Parathyroid adenoma (tissue), 2 donors: Measurements from ENCODE around the gene SMC5.

Experiments used
- H2AFZ ChIP-seq: fragments of 300-600 bp; sonication (generic); one replicate; pipeline ENCODE4 v1.7.0; 2017; ENCODE audit warnings: antibody characterized with exemption, mild to moderate bottlenecking
- H3K27ac ChIP-seq: fragments of 300-600 bp; sonication (generic); one replicate; pipeline ENCODE4 v1.7.0; 2017
- H3K27me3 ChIP-seq: fragments of 300-600 bp; sonication (generic); one replicate; pipeline ENCODE4 v1.7.0; 2017; ENCODE audit warnings: low read length; ENCODE audit not compliant: control insufficient read depth, insufficient read depth
- H3K36me3 ChIP-seq: fragments of 300-600 bp; sonication (generic); one replicate; pipeline ENCODE4 v1.7.0; 2017; ENCODE audit warnings: low read length; ENCODE audit not compliant: control insufficient read depth, insufficient read depth
- H3K4me1 ChIP-seq: fragments of 300-600 bp; sonication (generic); one replicate; pipeline ENCODE4 v1.7.0; 2017; ENCODE audit warnings: control low read depth
- H3K4me2 ChIP-seq: fragments of 300-600 bp; sonication (generic); one replicate; pipeline ENCODE4 v1.7.0; 2017; ENCODE audit warnings: low read length
- H3K4me3 ChIP-seq: fragments of 300-600 bp; sonication (generic); one replicate; pipeline ENCODE4 v1.7.0; 2017; ENCODE audit warnings: low read depth, low read length
- H3K79me2 ChIP-seq: fragments of 300-600 bp; sonication (generic); one replicate; pipeline ENCODE4 v1.7.0; 2017; ENCODE audit warnings: control low read depth
- H3K9ac ChIP-seq: fragments of 300-600 bp; sonication (generic); one replicate; pipeline ENCODE4 v1.7.0; 2017; ENCODE audit warnings: mild to moderate bottlenecking
- H3K9me3 ChIP-seq: fragments of 300-600 bp; sonication (generic); one replicate; pipeline ENCODE4 v1.7.0; 2017; ENCODE audit warnings: low read length; ENCODE audit not compliant: control insufficient read depth
- TF ChIP-seq, protein P1 (sequence below): fragments of 300-600 bp; sonication (generic); IDR thresholded peaks from one replicate; pipeline ENCODE4 v1.7.0; 2017; ENCODE audit warnings: antibody characterized with exemption, mild to moderate bottlenecking
- donor health status: primary hyperparathyroidism.

The SMC5 gene

DNA sequence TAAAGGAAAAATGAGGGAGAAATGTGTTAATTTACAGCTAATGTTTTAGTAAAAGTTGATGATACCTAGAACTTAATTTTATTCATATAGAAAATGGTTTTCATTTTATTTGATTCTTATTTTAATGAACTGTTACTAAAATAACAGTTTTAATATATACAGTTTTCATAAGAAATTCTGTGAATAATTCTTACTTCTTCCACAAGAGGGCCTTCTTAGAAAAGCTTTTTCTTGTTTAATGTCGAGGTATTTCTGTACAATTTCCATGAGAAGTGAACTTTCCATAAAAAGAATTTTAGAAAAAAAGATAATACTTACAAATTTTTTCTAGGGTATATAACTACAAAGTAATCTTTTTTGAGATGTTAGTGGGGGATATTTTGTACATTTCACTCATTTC is 81.8 kb downstream of the SMC5 start:
- Histone ChIP-seq H3K27ac (no peak overlapping the region), H3K27me3 (no peaks in the 10 kb centered on the region), H3K4me2 (no peak overlapping the region), H3K9ac (no peak overlapping the region), H3K9me3 (no peaks in the 10 kb centered on the region), H2AFZ (no peak overlapping the region), H3K79me2 (no peaks in the 10 kb centered on the region), H3K4me3 (no peak overlapping the region), H3K4me1 (peaks cover 4% of the 10 kb centered on the region), H3K36me3 (no peaks in the 10 kb centered on the region)
- TF ChIP-seq, protein P1, sequence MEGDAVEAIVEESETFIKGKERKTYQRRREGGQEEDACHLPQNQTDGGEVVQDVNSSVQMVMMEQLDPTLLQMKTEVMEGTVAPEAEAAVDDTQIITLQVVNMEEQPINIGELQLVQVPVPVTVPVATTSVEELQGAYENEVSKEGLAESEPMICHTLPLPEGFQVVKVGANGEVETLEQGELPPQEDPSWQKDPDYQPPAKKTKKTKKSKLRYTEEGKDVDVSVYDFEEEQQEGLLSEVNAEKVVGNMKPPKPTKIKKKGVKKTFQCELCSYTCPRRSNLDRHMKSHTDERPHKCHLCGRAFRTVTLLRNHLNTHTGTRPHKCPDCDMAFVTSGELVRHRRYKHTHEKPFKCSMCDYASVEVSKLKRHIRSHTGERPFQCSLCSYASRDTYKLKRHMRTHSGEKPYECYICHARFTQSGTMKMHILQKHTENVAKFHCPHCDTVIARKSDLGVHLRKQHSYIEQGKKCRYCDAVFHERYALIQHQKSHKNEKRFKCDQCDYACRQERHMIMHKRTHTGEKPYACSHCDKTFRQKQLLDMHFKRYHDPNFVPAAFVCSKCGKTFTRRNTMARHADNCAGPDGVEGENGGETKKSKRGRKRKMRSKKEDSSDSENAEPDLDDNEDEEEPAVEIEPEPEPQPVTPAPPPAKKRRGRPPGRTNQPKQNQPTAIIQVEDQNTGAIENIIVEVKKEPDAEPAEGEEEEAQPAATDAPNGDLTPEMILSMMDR = peak; percentile 37

DNA sequence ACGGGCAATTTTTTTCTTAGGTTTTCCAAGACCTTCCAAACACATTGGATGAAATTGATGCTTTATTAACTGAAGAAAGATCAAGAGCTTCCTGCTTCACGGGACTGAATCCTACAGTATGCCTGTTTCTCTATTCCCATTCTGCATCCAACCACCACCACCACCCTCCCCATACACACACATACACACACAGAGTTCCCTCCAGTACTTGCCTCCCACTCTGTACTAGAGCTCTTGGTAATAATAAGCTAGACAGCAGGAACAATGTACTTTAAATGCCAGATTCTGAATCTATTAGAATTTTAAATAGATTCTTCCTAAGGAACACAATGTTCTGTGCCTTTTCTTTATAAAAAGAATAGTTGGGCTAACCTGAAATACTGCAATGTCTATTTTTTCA is 88.3 kb downstream of the SMC5 start:
- H3K27ac ChIP-seq = no peak overlapping the region
- TF ChIP-seq, protein P1 = no peak
- no peaks in the 10 kb centered on the region for H3K27me3 ChIP-seq
- no peak overlapping the region for H2AFZ ChIP-seq
- no peaks in the 10 kb centered on the region for H3K36me3 ChIP-seq
- H3K9me3 ChIP-seq = no peaks in the 10 kb centered on the region
- no peak overlapping the region for H3K4me2 ChIP-seq
- no peaks in the 10 kb centered on the region for H3K4me1 ChIP-seq
- no peaks in the 10 kb centered on the region for H3K79me2 ChIP-seq
- H3K4me3 ChIP-seq = no peak overlapping the region
- no peak overlapping the region for H3K9ac ChIP-seq

DNA sequence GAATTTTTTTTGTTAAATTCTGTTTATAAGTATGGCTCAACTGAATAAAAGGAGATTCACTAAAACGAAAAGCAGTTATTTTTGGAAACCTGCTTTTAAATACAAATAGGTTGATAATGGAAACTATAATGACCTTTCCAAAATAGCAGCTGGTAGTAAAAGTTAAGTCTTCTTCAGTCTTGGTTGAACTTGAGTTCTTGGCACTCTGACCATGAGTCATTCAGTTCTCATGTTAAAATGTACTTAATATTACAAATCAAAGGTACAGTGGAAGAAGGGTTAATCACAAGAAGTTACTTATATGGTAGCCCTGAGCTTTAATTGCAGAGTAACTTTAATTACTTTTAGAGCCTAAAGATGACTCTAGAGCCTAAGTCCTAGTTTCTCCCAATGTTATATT is 93.6 kb downstream of the SMC5 start:
- Histone ChIP-seq H3K79me2 (no peaks in the 10 kb centered on the region), H3K9me3 (no peaks in the 10 kb centered on the region), H2AFZ (no peak overlapping the region), H3K9ac (no peak overlapping the region), H3K36me3 (no peaks in the 10 kb centered on the region), H3K4me3 (no peak overlapping the region), H3K4me1 (no peaks in the 10 kb centered on the region), H3K27ac (no peak overlapping the region), H3K4me2 (no peak overlapping the region), H3K27me3 (no peaks in the 10 kb centered on the region)
- TF ChIP-seq, protein P1 = no peak

DNA sequence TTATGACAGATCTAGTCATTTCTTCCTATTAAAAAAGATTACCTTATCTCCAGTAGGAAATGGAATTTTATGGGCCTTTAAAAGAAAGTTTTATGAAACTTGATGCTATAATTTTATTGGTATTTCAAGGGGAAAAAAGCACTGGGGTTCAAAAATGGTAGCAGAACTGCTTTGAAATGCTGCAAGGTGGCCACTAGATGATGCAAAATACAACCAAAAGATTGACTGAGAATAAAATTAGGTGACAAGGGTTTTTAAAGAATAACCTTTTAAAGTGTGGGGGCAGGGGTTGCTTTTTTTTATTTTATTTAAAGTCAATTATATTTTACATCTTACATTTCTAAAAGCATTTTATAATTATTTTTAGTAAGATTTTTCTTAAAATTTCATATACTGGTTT is 94.0 kb downstream of the SMC5 start:
- H3K36me3 ChIP-seq = no peaks in the 10 kb centered on the region
- H3K9me3 ChIP-seq = no peaks in the 10 kb centered on the region
- no peak overlapping the region for H3K4me3 ChIP-seq
- no peak overlapping the region for H2AFZ ChIP-seq
- H3K27ac ChIP-seq = no peak overlapping the region
- no peak overlapping the region for H3K9ac ChIP-seq
- H3K79me2 ChIP-seq = no peaks in the 10 kb centered on the region
- TF ChIP-seq, protein P1 = peak; percentile 64
- no peaks in the 10 kb centered on the region for H3K4me1 ChIP-seq
- H3K27me3 ChIP-seq = no peaks in the 10 kb centered on the region
- no peak overlapping the region for H3K4me2 ChIP-seq

DNA sequence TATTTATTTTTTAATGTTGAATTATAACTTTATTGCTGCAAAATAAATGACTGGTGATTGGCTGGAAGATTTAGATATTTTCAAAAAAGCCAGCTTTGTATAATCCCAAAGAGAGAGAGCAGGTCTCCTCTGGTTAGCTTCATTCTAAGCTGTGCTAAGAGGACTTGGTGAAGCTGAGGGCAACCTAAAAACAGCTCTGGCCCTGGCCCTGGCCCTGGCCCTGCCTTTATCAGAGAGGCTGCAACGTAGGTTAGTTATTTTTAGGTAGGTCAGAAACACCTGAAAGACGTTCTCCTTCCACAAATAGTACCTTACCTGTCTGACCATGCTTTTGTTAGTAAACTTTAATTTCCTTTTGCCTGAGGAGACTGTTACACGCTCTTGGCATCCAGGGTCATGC is 97.0 kb downstream of the SMC5 start:
- H3K79me2 ChIP-seq = no peaks in the 10 kb centered on the region
- H3K9ac ChIP-seq = no peak overlapping the region
- no peak overlapping the region for H3K27ac ChIP-seq
- H3K36me3 ChIP-seq = no peaks in the 10 kb centered on the region
- H3K4me3 ChIP-seq = no peak overlapping the region
- no peak overlapping the region for H2AFZ ChIP-seq
- H3K9me3 ChIP-seq = no peaks in the 10 kb centered on the region
- no peak overlapping the region for H3K4me2 ChIP-seq
- H3K27me3 ChIP-seq = no peaks in the 10 kb centered on the region
- H3K4me1 ChIP-seq = no peaks in the 10 kb centered on the region
- TF ChIP-seq, protein P1 = no peak
